ENCODE data around the gene TCP11L1.

TCP11L1 gene

GRCh38 chr11:33063326-33063881 lies 24.0 kb downstream of the TCP11L1 start:
- H3K36me3 ChIP-seq: peaks cover 51% of the 10 kb centered on the region
- peak overlapping the region in 1 of 2 experiments; percentile 38 for H3K4me3 ChIP-seq (ENCODE audit: low read depth in 1 of 2, low read length in 1 of 2)
- H3K27ac ChIP-seq: peak overlapping the region; percentile 86
- H3K27me3 ChIP-seq: no peaks in the 10 kb centered on the region
- H3K4me1 ChIP-seq (ENCODE audit: control insufficient read depth in 1 of 2, insufficient read depth in 1 of 2, low read depth in 1 of 2, low read length in 1 of 2): peaks cover 28 to 30% of the 10 kb centered on the region in 2 experiments
- H3K9me3 ChIP-seq: no peaks in the 10 kb centered on the region
- no peak for TF ChIP-seq CTCF (IDR thresholded peaks at IDR 0.05)

GRCh38 chr11:33064033-33064825 lies 24.9 kb downstream of the TCP11L1 start:
- Histone ChIP-seq H3K9me3 (no peaks in the 10 kb centered on the region), H3K27ac (peak overlapping the region; percentile 86), H3K27me3 (no peaks in the 10 kb centered on the region), H3K36me3 (peaks cover 58% of the 10 kb centered on the region), H3K4me1 (ENCODE audit: control insufficient read depth in 1 of 2, insufficient read depth in 1 of 2, low read depth in 1 of 2, low read length in 1 of 2) (peaks cover 28 to 30% of the 10 kb centered on the region in 2 experiments), H3K4me3 (ENCODE audit: low read depth in 1 of 2, low read length in 1 of 2) (peak overlapping the region; percentile 15 to 38)
- TF ChIP-seq CTCF (IDR thresholded peaks at IDR 0.05): no peak

- peak overlapping the region in 1 of 2 experiments; percentile 38 for H3K4me3 ChIP-seq (ENCODE audit: low read depth in 1 of 2, low read length in 1 of 2)
- no peak for TF ChIP-seq CTCF (IDR thresholded peaks at IDR 0.05)
- H3K4me1 ChIP-seq (ENCODE audit: control insufficient read depth in 1 of 2, insufficient read depth in 1 of 2, low read depth in 1 of 2, low read length in 1 of 2): peaks cover 28 to 30% of the 10 kb centered on the region in 2 experiments
- no peaks in the 10 kb centered on the region for H3K9me3 ChIP-seq
- peaks cover 58% of the 10 kb centered on the region for H3K36me3 ChIP-seq
- H3K27ac ChIP-seq: peak overlapping the region; percentile 86
- H3K27me3 ChIP-seq: no peaks in the 10 kb centered on the region
Measured at GRCh38 chr11:33064866-33065265, 25.5 kb downstream of the TCP11L1 start.

GRCh38 chr11:33065445-33066178 lies 26.2 kb downstream of the TCP11L1 start:
- no peak overlapping the region for H3K4me3 ChIP-seq (ENCODE audit: low read depth in 1 of 2, low read length in 1 of 2)
- peaks cover 28 to 30% of the 10 kb centered on the region in 2 experiments for H3K4me1 ChIP-seq (ENCODE audit: control insufficient read depth in 1 of 2, insufficient read depth in 1 of 2, low read depth in 1 of 2, low read length in 1 of 2)
- H3K27me3 ChIP-seq: no peaks in the 10 kb centered on the region
- no peaks in the 10 kb centered on the region for H3K9me3 ChIP-seq
- H3K27ac ChIP-seq: no peak overlapping the region
- TF ChIP-seq CTCF (IDR thresholded peaks at IDR 0.05): peak; percentile 81
- peaks cover 57% of the 10 kb centered on the region for H3K36me3 ChIP-seq

- H3K36me3 ChIP-seq: peaks cover 62% of the 10 kb centered on the region
Measured at GRCh38 chr11:33067294-33067693, 27.9 kb downstream of the TCP11L1 start.

More at GRCh38 chr11:33067294-33067693, 27.9 kb downstream of the TCP11L1 start:
- Histone ChIP-seq H3K27me3 (no peaks in the 10 kb centered on the region), H3K27ac (no peak overlapping the region), H3K4me3 (ENCODE audit: low read depth in 1 of 2, low read length in 1 of 2) (no peak overlapping the region), H3K4me1 (ENCODE audit: control insufficient read depth in 1 of 2, insufficient read depth in 1 of 2, low read depth in 1 of 2, low read length in 1 of 2) (peaks cover 28 to 30% of the 10 kb centered on the region in 2 experiments), H3K9me3 (no peaks in the 10 kb centered on the region)
- TF ChIP-seq CTCF (IDR thresholded peaks at IDR 0.05): no peak

Measured in neutrophil (primary cell).